GM10248 (cell line): ENCODE results near the gene RBX1.
"Not testable (repeated sequence)": the region's sequence is repeated elsewhere in the genome, so short reads cannot be mapped to it uniquely, and the experiment has no call there.

Source experiments
- CTCF ChIA-PET: fragments of 300-600 bp; sonication (Branson Sonifier 250); formaldehyde crosslinking; extraction: SDS; loops from one replicate; lab custom pipeline; 2021; ENCODE audit warnings: antibody characterized with exemption; lab: Yijun Ruan, JAX
- POLR2A ChIA-PET: fragments of 350-650 bp; sonication (Branson Sonifier 250); formaldehyde crosslinking; extraction: SDS; loops from one replicate; lab custom pipeline; 2020; ENCODE audit warnings: antibody characterized with exemption; lab: Yijun Ruan, JAX
- DNase-seq: peaks from one replicate; pipeline ENCODE4 v3.0.0; 2012; ENCODE audit errors: extremely low spot score
- CTCF ChIP-seq: IDR thresholded peaks from 2 replicates; pipeline ENCODE4 v1.5.1; 2012; ENCODE audit warnings: mild to moderate bottlenecking, low read depth; ENCODE audit errors: extremely low read depth, missing control alignments, control extremely low read depth

RBX1 gene

GRCh38 chr22:40997520-40997919, 46.3 kb downstream of the RBX1 start:
- TF ChIP-seq CTCF = no peak
- ChIA-PET CTCF (interaction anchor here (1.0 kb wide), 1 partner anchor 9 kb away, joined by 3 read pairs; no protein-coding TSS in a partner anchor), POLR2A (no interaction called here)
- no peak for DNase-seq

GRCh38 chr22:41000040-41000565, 48.9 kb downstream of the RBX1 start:
- ChIA-PET POLR2A (no interaction called here), CTCF (no interaction called here)
- TF ChIP-seq CTCF = no peak
- DNase-seq = no peak

- TF ChIP-seq CTCF = no peak
- ChIA-PET CTCF (interaction anchor here (1.2 to 1.4 kb wide), 3 partner anchors 8 to 79 kb away, joined by 3 to 5 read pairs (median 3); no protein-coding TSS in a partner anchor), POLR2A (no interaction called here)
- no peak for DNase-seq
Observed at GRCh38 chr22:41000941-41001721, 50.0 kb downstream of the RBX1 start.

- ChIA-PET CTCF (interaction anchor here (1.2 to 1.4 kb wide), 3 partner anchors 8 to 79 kb away, joined by 3 to 5 read pairs (median 3); no protein-coding TSS in a partner anchor), POLR2A (no interaction called here)
- no peak for TF ChIP-seq CTCF
- no peak for DNase-seq
Observed at GRCh38 chr22:41001722-41002122, 50.5 kb downstream of the RBX1 start.

GRCh38 chr22:41002386-41002785, 51.2 kb downstream of the RBX1 start:
- DNase-seq, POLR2A ChIA-PET: not testable (repeated sequence)
- CTCF ChIA-PET = interaction anchor here (1.4 to 1.5 kb wide), 2 partner anchors 23 to 80 kb away, joined by 4 to 5 read pairs; no protein-coding TSS in a partner anchor

- POLR2A ChIA-PET = interaction anchor here (0.7 kb wide), 1 partner anchor 795 kb away, joined by 6 read pairs; no protein-coding TSS in a partner anchor
- no peak for TF ChIP-seq CTCF
- no peak for DNase-seq
- CTCF ChIA-PET = interaction anchor here (1.4 to 1.5 kb wide), 2 partner anchors 23 to 81 kb away, joined by 4 to 5 read pairs; no protein-coding TSS in a partner anchor
Observed at GRCh38 chr22:41003066-41003465, 51.9 kb downstream of the RBX1 start.

- ChIA-PET POLR2A (no interaction called here), CTCF (interaction anchor here (1.5 kb wide), 1 partner anchor 81 kb away, joined by 4 read pairs; no protein-coding TSS in a partner anchor)
- no peak for TF ChIP-seq CTCF
- no peak for DNase-seq
Observed at GRCh38 chr22:41003976-41004375, 52.8 kb downstream of the RBX1 start.
